GM12878 (cell line): ENCODE data around the gene DBN1. TPM values are rescaled to one million over a fixed set of nuclear protein-coding genes. Genes with fewer than 3 reads are reported as not detected.

ENCODE experiments used
- ATAC-seq: fragments of 200-7000 bp; cut with Tn5 transposase; 3 replicates; pipeline ENCODE4 v1.9.1; 2020; ENCODE audit warnings: mild to moderate bottlenecking, moderate library complexity
- BruUV-seq: library from RNA; stranded (reverse); fragments of 400-500 nt; replicated peaks from 2 replicates; lab custom pipeline; 2021; lab: Mats Ljungman, UMichigan
- CTCF ChIA-PET: fragments of 300-600 bp; sonication (Branson Sonifier 250); formaldehyde crosslinking; extraction: SDS; loops from one replicate; lab custom pipeline; 2021; ENCODE audit warnings: inconsistent platforms; lab: Yijun Ruan, JAX
- POLR2A ChIA-PET: fragments of 350-600 bp; formaldehyde crosslinking; extraction: SDS; loops from one replicate; lab custom pipeline; 2021; ENCODE audit warnings: inconsistent platforms; lab: Charles Lee
- RAD21 ChIA-PET: fragments of 300-600 bp; sonication (Branson Sonifier 250); formaldehyde crosslinking; loops from one replicate; lab custom pipeline; 2023; ENCODE audit warnings: antibody characterized with exemption; ENCODE audit not compliant: unreplicated experiment; lab: Charles Lee
- SMC1A ChIA-PET: fragments of 300-600 bp; sonication (Branson Sonifier 250); formaldehyde crosslinking; loops from one replicate; lab custom pipeline; 2023; ENCODE audit not compliant: unreplicated experiment, uncharacterized antibody; lab: Charles Lee
- DNase-seq: peaks from one replicate; pipeline ENCODE4 v3.0.0-alpha.2; 2011; ENCODE audit warnings: low read depth, low spot score
- FAIRE-seq: peaks from 3 replicates; lab custom pipeline; 2011; peaks lifted over from hg19 to GRCh38; lab: Jason Lieb, UNC
- H2AFZ ChIP-seq: 2 replicates; pipeline ENCODE4 v1.6.0; 2011; ENCODE audit warnings: low read depth, low read length, control low read depth; ENCODE audit not compliant: control insufficient read depth
- H3K27ac ChIP-seq: 2 replicates; pipeline ENCODE4 v1.5.1; 2011; ENCODE audit warnings: control low read depth; ENCODE audit not compliant: control insufficient read depth, insufficient read depth
- H3K27me3 ChIP-seq, 2 experiments: replicated peaks in 1 of 2; 2 replicates each; pipeline versions ENCODE4 v1.6.0 to v1.6.1; 2011; ENCODE audit warnings: low read length in 1 of 2; ENCODE audit not compliant: control insufficient read depth in 2 of 2, insufficient read depth in 2 of 2
- H3K36me3 ChIP-seq, 2 experiments: 2 replicates each; pipeline ENCODE4 v1.5.1; 2011; ENCODE audit warnings: low read length in 1 of 2; ENCODE audit not compliant: control insufficient read depth in 2 of 2, insufficient read depth in 2 of 2
- H3K4me1 ChIP-seq: 2 replicates; pipeline ENCODE4 v1.6.1; 2011; ENCODE audit warnings: mild to moderate bottlenecking, low read length, moderate library complexity, mixed read lengths; ENCODE audit not compliant: control insufficient read depth, insufficient read depth
- H3K4me2 ChIP-seq: 2 replicates; pipeline ENCODE4 v1.6.0; 2011; ENCODE audit warnings: control low read depth; ENCODE audit not compliant: control insufficient read depth, insufficient read depth
- H3K4me3 ChIP-seq: fragments of 200-600 bp; sonication (generic); 2 replicates; pipeline ENCODE4 v1.5.1; 2016
- H3K79me2 ChIP-seq: 2 replicates; pipeline ENCODE4 v1.6.0; 2011; ENCODE audit warnings: low read length; ENCODE audit not compliant: control insufficient read depth, insufficient read depth
- H3K9ac ChIP-seq: 2 replicates; pipeline ENCODE4 v1.8.0; 2011; ENCODE audit warnings: low read length, control low read depth, mixed read lengths; ENCODE audit not compliant: control insufficient read depth, insufficient read depth
- H3K9me3 ChIP-seq: replicated peaks from 3 replicates; pipeline ENCODE4 v1.5.1; 2011; ENCODE audit warnings: mild to moderate bottlenecking, low read length; ENCODE audit not compliant: control insufficient read depth, insufficient read depth
- H4K20me1 ChIP-seq: 2 replicates; pipeline ENCODE4 v1.6.0; 2011; ENCODE audit not compliant: control insufficient read depth, insufficient read depth
- BRCA1 ChIP-seq: IDR thresholded peaks from 2 replicates; pipeline ENCODE4 v1.6.1; 2011; ENCODE audit warnings: low read depth, low read length, improper control_type of control experiment
- CBX5 ChIP-seq: sonication (generic); IDR thresholded peaks from 2 replicates; pipeline ENCODE4 v1.6.1; 2016; ENCODE audit warnings: low read depth, moderate library complexity, mild to moderate bottlenecking, inconsistent platforms
- GABPA ChIP-seq: IDR thresholded peaks from 2 replicates; pipeline ENCODE4 v1.6.1; 2014; ENCODE audit warnings: antibody characterized with exemption, low read depth, mild to moderate bottlenecking, inconsistent platforms
- HCFC1 ChIP-seq: fragments of 150-350 bp; IDR thresholded peaks from 2 replicates; pipeline ENCODE4 v1.6.1; 2014; ENCODE audit warnings: low read length
- HDAC2 ChIP-seq: fragments of 200-600 bp; sonication (generic); IDR thresholded peaks from 2 replicates; pipeline ENCODE4 v1.6.1; 2017
- IKZF1 ChIP-seq: fragments of 450-650 bp; conservative IDR thresholded peaks from 2 replicates; pipeline ENCODE4 v1.6.1; 2017; ENCODE audit warnings: antibody characterized with exemption, mild to moderate bottlenecking
- KLF5 ChIP-seq: fragments of 450-650 bp; IDR thresholded peaks from 2 replicates; pipeline ENCODE4 v1.6.1; 2014; ENCODE audit warnings: mild to moderate bottlenecking; ENCODE audit not compliant: partially characterized antibody
- MTA3 ChIP-seq: IDR thresholded peaks from 2 replicates; pipeline ENCODE4 v1.6.1; 2012; ENCODE audit warnings: low read length, inconsistent platforms, borderline replicate concordance
- RELA ChIP-seq: fragments of 450-650 bp; IDR thresholded peaks from 2 replicates; pipeline ENCODE4 v1.8.0; 2014; ENCODE audit warnings: borderline replicate concordance; ENCODE audit not compliant: partially characterized antibody
- SP1 ChIP-seq: IDR thresholded peaks from one replicate; pipeline ENCODE4 v1.6.1; 2011; ENCODE audit warnings: low read depth, low read length
- TARDBP ChIP-seq: IDR thresholded peaks from 2 replicates; pipeline ENCODE4 v1.6.1; 2016; ENCODE audit warnings: borderline replicate concordance
- TCF12 ChIP-seq: IDR thresholded peaks from 2 replicates; pipeline ENCODE4 v1.6.1; 2011; ENCODE audit warnings: low read depth, mild to moderate bottlenecking, low read length
- TCF3 ChIP-seq: IDR thresholded peaks from 2 replicates; pipeline ENCODE4 v1.6.1; 2012; ENCODE audit warnings: low read depth, mild to moderate bottlenecking, low read length, borderline replicate concordance; ENCODE audit not compliant: insufficient read depth
- YBX1 ChIP-seq: fragments of 450-650 bp; IDR thresholded peaks from 2 replicates; pipeline ENCODE4 v1.6.1; 2016; ENCODE audit warnings: antibody characterized with exemption
- WGBS: methylation state at CpG from one replicate; pipeline ENCODE4 v1.1.6; 2016; ENCODE audit warnings: low lambda C conversion rate; ENCODE audit not compliant: insufficient replicate concordance, insufficient coverage; ENCODE audit errors: missing lambda C conversion rate; 5-methylcytosine and 5-hydroxymethylcytosine counted together
- in situ Hi-C: fragments of 300-500 bp; cut with MboI; formaldehyde crosslinking; loops from 9 replicates; pipeline ENCODE4 v1.14.3; 2018; ENCODE audit warnings: mixed read lengths
- intact Hi-C: fragments of 100-400 bp; cut with micrococcal nuclease; formaldehyde crosslinking; loops from one replicate; pipeline ENCODE4 v1.14.2; 2022; ENCODE audit not compliant: unreplicated experiment
- polyA plus RNA-seq, 11 experiments: library from polyadenylated mRNA; depleted of rRNA in 4 of 11; unstranded in 6 of 11; stranded (reverse) in 5 of 11; fragments of >200 nt; fragmentation: Nextera tagmentation in 4 of 11; fragmentation: Illumina TruSeq in 1 of 11; extraction: Ambion mirVana in 4 of 11; extraction: Trizol in 1 of 11; gene quantifications; 1 replicate in 1 of 11; 2 replicates in 10 of 11; pipeline versions ENCODE4 v1.2.1 to v1.2.3, GENCODE V29; 2011 to 2016; ENCODE audit warnings: inconsistent platforms in 2 of 11, missing spikeins in 2 of 11, low read depth in 1 of 11
- total RNA-seq, 4 experiments: library from RNA; depleted of rRNA in 3 of 4; stranded (reverse); fragments of >200 nt in 3 of 4; fragmentation: Illumina TruSeq in 1 of 4; extraction: Trizol in 1 of 4; gene quantifications; 2 replicates each; pipeline versions ENCODE4 v1.2.1 to v1.2.3, GENCODE V29; 2013 to 2021
- TF ChIP-seq, protein P1 (sequence below): fragments of 450-650 bp; formaldehyde crosslinking; IDR thresholded peaks from 2 replicates; pipeline ENCODE4 v1.4.0; 2020; ENCODE audit warnings: mild to moderate bottlenecking, moderate library complexity

The DBN1 gene
- total and polyA plus RNA-seq, 10 of the 15 experiments (the other 5 are each of a cell fraction or from before 2014, with no cell fraction given) = 0.18 to 81.0 (median 27.9) TPM

- Histone ChIP-seq H3K27me3 (no peaks in the 10 kb centered on the region), H3K27ac (no peak overlapping the region), H4K20me1 (no peaks in the 10 kb centered on the region), H3K36me3 (no peaks in the 10 kb centered on the region), H3K4me1 (peaks cover 3% of the 10 kb centered on the region), H3K79me2 (peaks cover 1% of the 10 kb centered on the region; the same call in 1 of the 2 replicates), H2AFZ (no peak overlapping the region), H3K4me3 (no peak overlapping the region), H3K4me2 (no peak overlapping the region), H3K9me3 (no peaks in the 10 kb centered on the region), H3K9ac (no peak overlapping the region)
- FAIRE-seq (no peak), ATAC-seq (no peak), DNase-seq (no peak)
- POLR2A ChIA-PET = interaction anchor here (1.1 kb wide), 1 partner anchor 13 kb away, joined by 3 read pairs; no protein-coding TSS in a partner anchor
- no TSS peak for BruUV-seq
- RAD21 ChIA-PET = no interaction called here
- intact Hi-C loops (no loop called here), in situ Hi-C loops (no loop called here)
- SMC1A ChIA-PET = interaction anchor here (1.0 kb wide), 1 partner anchor 10 kb away, joined by 4 read pairs; no protein-coding TSS in a partner anchor
- WGBS = 83% methylated on average over 27 of the region's 31 CpGs
- TF ChIP-seq CBX5 (no peak), MTA3 (no peak), HDAC2 (no peak), BRCA1 (no peak), KLF5 (no peak), RELA (no peak), TARDBP (no peak), GABPA (no peak), YBX1 (no peak)
- CTCF ChIA-PET = no interaction called here
Observed at GRCh38 chr5:177467436-177467835, 6.0 kb downstream of the DBN1 start.

GRCh38 chr5:177466861-177467260 is 6.6 kb downstream of the DBN1 start:
- peaks cover 3% of the 10 kb centered on the region for H3K4me1 ChIP-seq
- ChIA-PET POLR2A (interaction anchor here (1.1 kb wide), 1 partner anchor 12 kb away, joined by 3 read pairs; no protein-coding TSS in a partner anchor), SMC1A (no interaction called here), RAD21 (no interaction called here), CTCF (no interaction called here)
- in situ Hi-C loops (no loop called here), intact Hi-C loops (no loop called here)
- no peaks in the 10 kb centered on the region for H4K20me1 ChIP-seq
- no peak overlapping the region for H3K4me2 ChIP-seq
- WGBS = 64% methylated on average over 21 of the region's 25 CpGs
- no peak overlapping the region for H3K4me3 ChIP-seq
- no peaks in the 10 kb centered on the region for H3K79me2 ChIP-seq
- no peak overlapping the region for H2AFZ ChIP-seq
- H3K9ac ChIP-seq = no peak overlapping the region
- no peak for DNase-seq
- no peaks in the 10 kb centered on the region for H3K36me3 ChIP-seq
- H3K27ac ChIP-seq = no peak overlapping the region
- FAIRE-seq = no peak
- no peak for ATAC-seq
- no peaks in the 10 kb centered on the region for H3K9me3 ChIP-seq
- no peaks in the 10 kb centered on the region for H3K27me3 ChIP-seq
- BruUV-seq = no TSS peak
- TF ChIP-seq IKZF1 (no peak), TCF12 (no peak), HCFC1 (no peak), RELA (no peak), SP1 (no peak), TCF3 (no peak)
- TF ChIP-seq, protein P1, sequence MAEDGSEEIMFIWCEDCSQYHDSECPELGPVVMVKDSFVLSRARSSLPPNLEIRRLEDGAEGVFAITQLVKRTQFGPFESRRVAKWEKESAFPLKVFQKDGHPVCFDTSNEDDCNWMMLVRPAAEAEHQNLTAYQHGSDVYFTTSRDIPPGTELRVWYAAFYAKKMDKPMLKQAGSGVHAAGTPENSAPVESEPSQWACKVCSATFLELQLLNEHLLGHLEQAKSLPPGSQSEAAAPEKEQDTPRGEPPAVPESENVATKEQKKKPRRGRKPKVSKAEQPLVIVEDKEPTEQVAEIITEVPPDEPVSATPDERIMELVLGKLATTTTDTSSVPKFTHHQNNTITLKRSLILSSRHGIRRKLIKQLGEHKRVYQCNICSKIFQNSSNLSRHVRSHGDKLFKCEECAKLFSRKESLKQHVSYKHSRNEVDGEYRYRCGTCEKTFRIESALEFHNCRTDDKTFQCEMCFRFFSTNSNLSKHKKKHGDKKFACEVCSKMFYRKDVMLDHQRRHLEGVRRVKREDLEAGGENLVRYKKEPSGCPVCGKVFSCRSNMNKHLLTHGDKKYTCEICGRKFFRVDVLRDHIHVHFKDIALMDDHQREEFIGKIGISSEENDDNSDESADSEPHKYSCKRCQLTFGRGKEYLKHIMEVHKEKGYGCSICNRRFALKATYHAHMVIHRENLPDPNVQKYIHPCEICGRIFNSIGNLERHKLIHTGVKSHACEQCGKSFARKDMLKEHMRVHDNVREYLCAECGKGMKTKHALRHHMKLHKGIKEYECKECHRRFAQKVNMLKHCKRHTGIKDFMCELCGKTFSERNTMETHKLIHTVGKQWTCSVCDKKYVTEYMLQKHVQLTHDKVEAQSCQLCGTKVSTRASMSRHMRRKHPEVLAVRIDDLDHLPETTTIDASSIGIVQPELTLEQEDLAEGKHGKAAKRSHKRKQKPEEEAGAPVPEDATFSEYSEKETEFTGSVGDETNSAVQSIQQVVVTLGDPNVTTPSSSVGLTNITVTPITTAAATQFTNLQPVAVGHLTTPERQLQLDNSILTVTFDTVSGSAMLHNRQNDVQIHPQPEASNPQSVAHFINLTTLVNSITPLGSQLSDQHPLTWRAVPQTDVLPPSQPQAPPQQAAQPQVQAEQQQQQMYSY = no peak
